Thymus (tissue), 11 donors: Measurements from ENCODE around the gene COL1A1. TPM values are rescaled to one million over a fixed set of nuclear protein-coding genes. Genes with fewer than 3 reads are reported as not detected.

Experiments used
- DNase-seq, 9 donors: peaks; one replicate each; pipeline ENCODE4 v3.0.0-alpha.2; 2013; ENCODE audit warnings: low spot score in 9 of 9, low read depth in 6 of 9, missing footprints in 1 of 9
- H3K27ac ChIP-seq, 2 donors: one replicate each; pipeline ENCODE4 v1.5.1; 2013; ENCODE audit warnings: control low read depth in 1 of 2, low read depth in 1 of 2, low read length in 1 of 2, mild to moderate bottlenecking in 1 of 2, moderate library complexity in 1 of 2
- H3K27me3 ChIP-seq, 2 donors: one replicate each; pipeline ENCODE4 v1.5.1; 2013; ENCODE audit warnings: low read length in 1 of 2; ENCODE audit not compliant: control insufficient read depth in 2 of 2, insufficient read depth in 1 of 2
- H3K36me3 ChIP-seq, 2 donors: one replicate each; pipeline ENCODE4 v1.5.1; 2013; ENCODE audit warnings: low read length in 1 of 2, mild to moderate bottlenecking in 1 of 2, moderate library complexity in 1 of 2; ENCODE audit not compliant: control insufficient read depth in 2 of 2, insufficient read depth in 2 of 2
- H3K4me1 ChIP-seq, 2 donors: one replicate each; pipeline ENCODE4 v1.5.1; 2013; ENCODE audit warnings: low read length in 2 of 2; ENCODE audit not compliant: control insufficient read depth in 2 of 2, insufficient read depth in 2 of 2
- H3K4me3 ChIP-seq, 2 donors: one replicate each; pipeline ENCODE4 v1.5.1; 2013; ENCODE audit warnings: low read length in 2 of 2, control low read depth in 1 of 2, mild to moderate bottlenecking in 1 of 2
- H3K9me3 ChIP-seq, 2 donors: one replicate each; pipeline ENCODE4 v1.5.1; 2013; ENCODE audit warnings: low read length in 1 of 2, mild to moderate bottlenecking in 1 of 2; ENCODE audit not compliant: control insufficient read depth in 2 of 2, insufficient read depth in 1 of 2
- WGBS: extraction: QIAGEN DNeasy Blood & Tissue Kit; methylation state at CpG from one replicate; pipeline ENCODE4 v1.1.7; 2013; 5-methylcytosine and 5-hydroxymethylcytosine counted together
- polyA plus RNA-seq: library from polyadenylated mRNA; stranded (reverse); fragments of 200-250 nt; gene quantifications from one replicate; pipeline ENCODE4 v1.2.3, GENCODE V29; 2013
- total RNA-seq: library from RNA; stranded (reverse); fragments of 120-200 nt; gene quantifications from one replicate; pipeline ENCODE4 v1.2.4, GENCODE V29; 2013
- donor health status: healthy.

COL1A1 gene
- total and polyA plus RNA-seq, 2 donors: 14.4 to 29.5 TPM

DNA sequence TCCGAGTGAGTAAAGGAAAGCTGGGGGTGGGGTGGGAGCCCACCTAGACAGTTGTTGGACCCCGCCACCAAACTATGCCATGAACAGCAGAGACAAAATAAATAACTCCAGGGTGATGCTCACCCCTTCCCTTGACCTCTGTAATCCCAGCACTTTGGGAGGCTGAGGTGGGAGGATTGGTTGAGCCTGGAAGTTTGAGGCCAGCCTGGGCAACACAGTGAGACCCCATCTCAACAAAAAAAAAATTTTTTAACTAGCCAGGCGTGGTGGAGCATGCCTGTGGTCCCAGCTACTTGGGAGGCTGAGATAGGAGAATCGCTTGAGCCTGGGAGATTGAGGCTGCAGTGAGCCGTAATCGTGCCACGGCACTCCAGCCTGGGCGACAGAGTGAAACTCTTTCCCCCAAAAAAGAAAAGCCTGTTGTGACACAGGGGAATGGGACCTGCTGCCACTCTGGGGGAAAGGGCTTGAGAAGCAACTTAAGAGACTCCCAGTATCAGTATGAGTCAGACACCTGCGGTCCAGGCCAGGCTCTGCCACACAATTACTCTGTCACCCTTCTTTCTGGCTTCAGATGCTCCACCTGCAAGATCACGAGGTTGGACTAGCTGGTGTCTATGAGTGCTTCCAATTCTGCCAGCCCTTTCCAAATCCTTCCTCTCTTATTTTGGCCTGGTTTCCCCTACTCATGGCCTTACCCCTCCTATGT lies 30.6 kb downstream of the COL1A1 start:
- Histone ChIP-seq H3K4me1 (peaks cover 0 to 12% of the 10 kb centered on the region in 2 donors), H3K4me3 (no peak overlapping the region), H3K36me3 (no peaks in the 10 kb centered on the region), H3K27me3 (peaks cover 0 to 11% of the 10 kb centered on the region in 2 donors), H3K27ac (no peak overlapping the region), H3K9me3 (no peaks in the 10 kb centered on the region)
- 93% methylated on average over 10 of the region's 10 CpGs for WGBS
- DNase-seq: no peak

DNA sequence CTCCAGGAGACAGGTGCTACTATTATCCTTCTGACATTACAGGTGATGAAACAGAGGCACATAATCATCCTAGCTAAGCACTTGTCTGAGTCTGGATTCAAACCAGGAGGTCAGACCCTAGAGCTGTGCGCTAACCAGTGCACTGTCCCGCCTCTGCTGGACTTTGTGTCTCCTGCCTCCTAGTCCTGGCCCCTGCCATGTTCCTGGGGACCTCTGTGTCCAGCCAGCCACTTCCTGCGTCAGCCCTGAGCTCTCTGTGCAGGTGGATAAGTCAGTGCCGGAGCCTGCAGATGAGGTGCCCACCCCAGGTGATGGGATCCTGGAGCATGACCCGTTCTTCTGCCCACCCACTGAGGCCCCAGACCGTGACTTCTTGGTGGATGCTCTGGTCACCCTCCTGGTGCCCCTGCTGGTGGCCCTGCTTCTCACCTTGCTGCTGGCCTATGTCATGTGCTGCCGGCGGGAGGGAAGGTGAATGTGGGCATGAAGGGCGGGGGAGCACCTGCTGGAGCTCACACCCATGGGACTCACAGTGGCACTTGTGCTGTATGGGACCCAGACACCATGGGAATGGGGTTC lies 31.5 kb downstream of the COL1A1 start:
- no peak overlapping the region for H3K4me3 ChIP-seq
- no peaks in the 10 kb centered on the region for H3K36me3 ChIP-seq
- peaks cover 0 to 12% of the 10 kb centered on the region in 2 donors for H3K4me1 ChIP-seq
- no peaks in the 10 kb centered on the region for H3K9me3 ChIP-seq
- WGBS: 96% methylated on average over 9 of the region's 9 CpGs
- H3K27me3 ChIP-seq: peaks cover 0 to 11% of the 10 kb centered on the region in 2 donors
- H3K27ac ChIP-seq: no peak overlapping the region
- DNase-seq: no peak

DNA sequence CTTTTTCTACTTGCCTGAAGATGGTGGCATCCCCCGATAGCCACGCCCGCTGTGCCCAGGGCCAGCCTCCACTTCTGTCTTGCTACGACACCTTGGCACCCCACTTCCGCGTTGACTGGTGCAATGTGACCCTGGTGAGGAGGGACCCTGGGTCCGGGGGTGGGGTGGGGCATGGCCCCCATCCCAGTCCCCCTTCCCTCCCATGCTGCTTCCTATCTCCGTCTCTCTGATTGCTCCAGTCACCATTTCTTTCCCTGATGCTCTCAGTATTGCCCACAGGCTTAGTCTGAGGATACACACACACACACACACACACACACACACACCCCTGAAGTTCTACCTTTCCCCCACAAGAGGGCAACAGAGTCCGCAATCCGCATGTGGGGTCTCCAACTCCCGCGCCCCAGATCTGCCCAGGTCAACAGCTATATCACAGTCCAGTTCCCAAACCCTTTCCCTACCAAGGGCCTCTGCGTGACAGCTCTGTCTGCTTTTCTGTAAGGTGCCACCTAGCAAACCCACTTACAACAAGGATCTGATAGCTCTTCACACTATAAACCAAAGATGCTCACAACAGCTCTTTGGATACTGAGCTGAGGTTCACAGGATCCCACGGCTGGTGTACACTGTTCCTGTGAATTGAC lies 32.2 kb downstream of the COL1A1 start:
- Histone ChIP-seq H3K27me3 (peaks cover 0 to 11% of the 10 kb centered on the region in 2 donors), H3K4me3 (no peak overlapping the region), H3K27ac (no peak overlapping the region), H3K9me3 (no peaks in the 10 kb centered on the region), H3K4me1 (peaks cover 0 to 12% of the 10 kb centered on the region in 2 donors), H3K36me3 (no peaks in the 10 kb centered on the region)
- 39% methylated on average over 14 of the region's 14 CpGs for WGBS
- peak in 4 of 9 donors; percentile 45 to 74 (median 60) for DNase-seq

DNA sequence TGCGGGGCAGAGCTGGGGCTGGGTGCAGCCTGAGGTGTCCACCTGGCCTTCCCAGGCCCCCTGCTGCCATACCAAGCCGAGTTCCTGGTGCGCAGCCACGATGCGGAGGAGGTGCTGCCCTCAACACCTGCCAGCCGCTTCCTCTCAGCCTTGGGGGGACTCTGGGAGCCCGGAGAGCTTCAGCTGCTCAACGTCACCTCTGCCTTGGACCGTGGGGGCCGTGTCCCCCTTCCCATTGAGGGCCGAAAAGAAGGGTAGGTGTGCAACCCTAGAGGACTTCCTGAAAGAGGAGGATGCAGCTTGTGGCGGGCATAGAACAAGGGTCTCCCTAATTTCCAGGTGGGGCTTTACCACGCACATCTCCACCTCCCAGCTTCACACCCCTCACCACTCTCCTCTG lies 33.1 kb downstream of the COL1A1 start:
- Histone ChIP-seq H3K9me3 (no peaks in the 10 kb centered on the region), H3K27me3 (peaks cover 0 to 11% of the 10 kb centered on the region in 2 donors), H3K4me1 (peaks cover 0 to 18% of the 10 kb centered on the region in 2 donors), H3K4me3 (no peak overlapping the region), H3K27ac (no peak overlapping the region), H3K36me3 (no peaks in the 10 kb centered on the region)
- 62% methylated on average over 13 of the region's 13 CpGs for WGBS
- DNase-seq: no peak

DNA sequence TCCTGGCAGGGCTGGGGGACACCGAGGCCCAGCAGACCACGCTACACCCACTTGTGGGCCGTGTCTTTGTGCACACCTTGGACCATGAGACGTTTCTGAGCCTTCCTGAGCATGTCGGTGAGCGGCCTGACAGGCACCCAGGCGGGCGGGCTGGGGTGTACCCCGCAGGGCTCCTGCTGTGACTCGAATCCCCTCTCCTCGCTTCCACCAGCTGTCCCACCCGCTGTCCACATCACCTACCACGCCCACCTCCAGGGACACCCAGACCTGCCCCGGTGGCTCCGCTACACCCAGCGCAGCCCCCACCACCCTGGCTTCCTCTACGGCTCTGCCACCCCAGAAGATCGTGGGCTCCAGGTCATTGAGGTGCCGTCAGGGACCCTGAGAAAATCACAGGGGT lies 34.1 kb downstream of the COL1A1 start:
- WGBS: 96% methylated on average over 19 of the region's 19 CpGs
- no peak for DNase-seq
- no peak overlapping the region for H3K27ac ChIP-seq
- no peaks in the 10 kb centered on the region for H3K9me3 ChIP-seq
- H3K4me3 ChIP-seq: no peak overlapping the region
- peaks cover 0 to 18% of the 10 kb centered on the region in 2 donors for H3K4me1 ChIP-seq
- H3K27me3 ChIP-seq: peaks cover 0 to 11% of the 10 kb centered on the region in 2 donors
- H3K36me3 ChIP-seq: no peaks in the 10 kb centered on the region

DNA sequence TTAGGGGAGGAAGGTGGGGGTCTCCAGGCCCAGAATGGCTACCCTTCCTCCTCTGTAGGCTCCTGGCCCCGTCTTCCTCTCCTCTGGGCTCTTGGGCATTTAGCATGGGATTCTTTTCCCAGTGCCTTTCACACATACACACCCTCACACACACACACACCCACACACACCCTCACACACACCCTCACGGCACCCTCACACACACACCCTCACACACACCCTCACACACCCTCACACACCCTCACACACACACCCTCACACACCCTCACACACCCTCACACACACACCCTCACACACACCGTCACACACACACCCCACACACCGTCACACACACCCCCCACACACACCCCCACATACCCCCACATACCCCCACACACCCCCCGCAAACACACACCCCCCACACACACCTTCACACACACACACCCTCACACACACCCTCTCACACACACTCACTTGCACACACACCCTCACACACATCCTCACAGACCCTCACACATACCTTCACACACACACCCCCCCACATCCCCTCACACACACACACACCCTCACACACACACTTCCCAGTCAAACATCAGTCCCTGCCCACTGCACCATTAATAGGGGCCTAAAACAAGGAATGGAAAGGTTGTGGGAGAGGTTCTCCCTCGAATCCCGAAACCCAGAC lies 34.8 kb downstream of the COL1A1 start:
- Histone ChIP-seq H3K9me3 (no peaks in the 10 kb centered on the region), H3K27me3 (peaks cover 0 to 11% of the 10 kb centered on the region in 2 donors), H3K4me3 (no peak overlapping the region), H3K36me3 (no peaks in the 10 kb centered on the region), H3K27ac (no peak overlapping the region), H3K4me1 (peaks cover 5 to 25% of the 10 kb centered on the region in 2 donors)
- 95% methylated on average over 7 of the region's 7 CpGs for WGBS
- DNase-seq: no peak

DNA sequence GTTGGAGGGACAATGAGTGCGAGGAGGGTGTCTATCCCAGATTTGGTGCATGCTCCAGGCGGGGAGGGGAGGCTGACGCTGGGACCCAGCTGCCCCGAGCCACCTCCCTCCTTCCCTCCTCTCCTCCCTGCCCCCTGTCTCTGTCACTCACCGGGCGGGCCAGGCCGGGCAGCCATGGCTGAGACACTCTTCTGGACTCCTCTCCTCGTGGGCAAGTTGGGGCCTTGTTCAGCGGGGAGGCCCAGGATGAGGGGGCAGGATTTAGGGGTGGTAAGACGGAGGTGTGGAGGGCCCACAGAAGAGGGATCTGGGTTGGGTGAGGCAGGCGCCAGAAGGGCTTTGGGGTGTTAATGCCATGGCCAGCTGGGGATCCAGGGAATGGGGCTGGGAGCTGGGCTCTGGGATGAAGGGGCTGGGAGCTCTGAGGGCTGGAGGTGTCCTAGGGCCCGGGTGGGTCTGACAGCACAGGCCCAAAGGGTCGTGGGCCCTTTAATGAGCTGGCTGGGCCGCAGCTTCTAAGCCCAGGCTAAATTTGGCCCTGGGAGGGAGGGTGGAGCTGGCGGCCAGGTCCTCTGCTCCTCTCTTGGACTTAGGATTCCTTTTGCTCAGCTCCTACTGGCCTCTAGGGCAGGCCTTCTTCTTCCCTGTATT lies 35.4 kb downstream of the COL1A1 start, which contains the start of gene SGCA:
Gene SGCA, plus strand, starts transcription at position 139 of the 651 bp plus-strand sequence. Its CDS starts 36 bp downstream, at position 175.
- 84% methylated on average over 15 of the region's 15 CpGs for WGBS
- no peaks in the 10 kb centered on the region for H3K36me3 ChIP-seq
- no peak within 1 kb of the TSS for H3K27ac ChIP-seq
- peaks cover 0 to 15% of the 10 kb centered on the region in 2 donors for H3K27me3 ChIP-seq
- no peak within 1 kb of the TSS for H3K4me3 ChIP-seq
- peaks cover 5 to 30% of the 10 kb centered on the region in 2 donors for H3K4me1 ChIP-seq
- no peaks in the 10 kb centered on the region for H3K9me3 ChIP-seq
- DNase-seq: no peak

DNA sequence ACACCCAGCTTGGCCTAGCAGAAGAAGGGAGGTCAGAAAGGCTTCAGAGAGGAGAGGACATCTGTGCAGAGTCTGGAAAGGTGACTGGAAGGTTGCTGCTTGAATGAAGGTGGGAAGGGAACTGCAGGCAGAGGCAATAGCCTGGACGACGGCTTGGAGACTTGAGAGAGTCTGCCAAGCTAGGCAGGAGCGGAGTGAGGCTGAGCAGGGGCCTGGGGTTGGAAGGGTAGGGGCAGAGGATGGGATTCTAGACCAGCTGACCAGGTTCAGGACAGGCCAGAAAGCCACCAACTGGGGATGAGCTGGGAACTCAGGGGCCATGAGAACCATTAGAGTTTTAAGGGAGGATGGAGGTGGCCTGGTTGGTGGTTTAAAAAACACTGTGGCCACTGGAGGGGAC lies 36.0 kb downstream of the COL1A1 start:
- DNase-seq: no peak
- Histone ChIP-seq H3K27me3 (peaks cover 0 to 20% of the 10 kb centered on the region in 2 donors), H3K4me1 (peaks cover 5 to 35% of the 10 kb centered on the region in 2 donors), H3K27ac (no peak overlapping the region), H3K9me3 (no peaks in the 10 kb centered on the region), H3K4me3 (no peak overlapping the region), H3K36me3 (no peaks in the 10 kb centered on the region)
- WGBS: 93% methylated on average over 3 of the region's 3 CpGs
